OCI-LY7 (cell line): Measurements from ENCODE around the gene SCGB3A1. TPM values are rescaled to one million over a fixed set of nuclear protein-coding genes. Genes with fewer than 3 reads are reported as not detected.

ENCODE experiments used
- BruUV-seq: library from RNA; stranded (reverse); fragments of 400-500 nt; replicated peaks from 2 replicates; lab custom pipeline; 2021; lab: Mats Ljungman, UMichigan
- CTCF ChIA-PET: fragments of 300-600 bp; sonication (Branson Sonifier 250); formaldehyde crosslinking; loops from one replicate; lab custom pipeline; 2022; ENCODE audit warnings: antibody characterized with exemption; ENCODE audit not compliant: unreplicated experiment; lab: Charles Lee
- POLR2A ChIA-PET: fragments of 300-600 bp; sonication (Branson Sonifier 250); formaldehyde crosslinking; loops from one replicate; lab custom pipeline; 2022; ENCODE audit warnings: antibody characterized with exemption; lab: Charles Lee
- DNase-seq: peaks from one replicate; pipeline ENCODE4 v3.0.0-alpha.2; 2015; ENCODE audit warnings: low spot score
- H2AFZ ChIP-seq: fragments of 200-600 bp; sonication (generic), shearing (Covaris generic); 2 replicates; pipeline ENCODE4 v1.6.1; 2014; ENCODE audit warnings: mild to moderate bottlenecking, antibody characterized with exemption, low read length, moderate library complexity
- H3K27ac ChIP-seq: fragments of 200-600 bp; sonication (generic); 2 replicates; pipeline ENCODE4 v1.5.1; 2014; ENCODE audit warnings: mixed run types, low read depth, mild to moderate bottlenecking, moderate library complexity, low read length, inconsistent platforms; ENCODE audit not compliant: poor library complexity, severe bottlenecking
- H3K36me3 ChIP-seq: fragments of 200-600 bp; sonication (generic); 2 replicates; pipeline ENCODE4 v1.6.1; 2014; ENCODE audit warnings: mild to moderate bottlenecking, antibody characterized with exemption, low read length, moderate library complexity, mixed read lengths; ENCODE audit not compliant: insufficient read depth
- H3K4me1 ChIP-seq: fragments of 200-600 bp; sonication (generic); 2 replicates; pipeline ENCODE4 v1.5.1; 2014; ENCODE audit warnings: mild to moderate bottlenecking, low read length; ENCODE audit not compliant: insufficient read depth, poor library complexity, severe bottlenecking
- H3K4me2 ChIP-seq: fragments of 200-600 bp; sonication (generic); 2 replicates; pipeline ENCODE4 v1.6.1; 2014; ENCODE audit warnings: mild to moderate bottlenecking, low read length
- H3K4me3 ChIP-seq: fragments of 200-600 bp; sonication (generic); 2 replicates; pipeline ENCODE4 v1.5.1; 2014; ENCODE audit warnings: mild to moderate bottlenecking, low read depth, low read length; ENCODE audit not compliant: poor library complexity, severe bottlenecking
- H3K79me2 ChIP-seq: fragments of 200-600 bp; sonication (generic); 2 replicates; pipeline ENCODE4 v1.6.1; 2016; ENCODE audit warnings: low read depth, mild to moderate bottlenecking, low read length, moderate library complexity, mixed read lengths; ENCODE audit not compliant: insufficient read depth
- H3K9me2 ChIP-seq: fragments of 200-600 bp; sonication (generic); 2 replicates; pipeline ENCODE4 v1.6.1; 2016; ENCODE audit warnings: mild to moderate bottlenecking, low read length, mixed read lengths; ENCODE audit not compliant: insufficient read depth
- H3K9me3 ChIP-seq: fragments of 200-600 bp; sonication (generic); 2 replicates; pipeline ENCODE4 v1.6.1; 2014; ENCODE audit warnings: mild to moderate bottlenecking, mixed run types, low read length, mixed read lengths
- H4K20me1 ChIP-seq: fragments of 200-600 bp; sonication (generic); 2 replicates; pipeline ENCODE4 v1.6.1; 2014; ENCODE audit warnings: mild to moderate bottlenecking, antibody characterized with exemption, low read length, moderate library complexity, mixed read lengths; ENCODE audit not compliant: insufficient read depth
- EZH2phosphoT487 ChIP-seq: fragments of 200-600 bp; sonication (generic); IDR thresholded peaks from 2 replicates; pipeline ENCODE4 v1.6.1; 2018; ENCODE audit warnings: low read depth, borderline replicate concordance, mild to moderate bottlenecking, mixed run types, antibody characterized with exemption, low read length, moderate library complexity, mixed read lengths
- intact Hi-C: fragments of 100-400 bp; cut with micrococcal nuclease; formaldehyde crosslinking; loops from one replicate; pipeline ENCODE4 v1.10.0; 2022; ENCODE audit not compliant: unreplicated experiment
- total RNA-seq, 2 experiments: library from RNA; depleted of rRNA in 1 of 2; stranded (reverse); fragments of >200 nt in 1 of 2; shearing (Covaris generic) in 1 of 2; gene quantifications; 2 replicates each; pipeline ENCODE4 v1.2.3, GENCODE V29; 2014 to 2022
- TF ChIP-seq, protein P1 (sequence below): fragments of 200-600 bp; sonication (generic); conservative IDR thresholded peaks from 2 replicates; pipeline ENCODE4 v1.5.1; 2014; ENCODE audit warnings: mild to moderate bottlenecking, antibody characterized with exemption, low read length, moderate library complexity, mixed read lengths

The SCGB3A1 gene
- total RNA-seq, 2 experiments from 2014 or later = not detected

DNA sequence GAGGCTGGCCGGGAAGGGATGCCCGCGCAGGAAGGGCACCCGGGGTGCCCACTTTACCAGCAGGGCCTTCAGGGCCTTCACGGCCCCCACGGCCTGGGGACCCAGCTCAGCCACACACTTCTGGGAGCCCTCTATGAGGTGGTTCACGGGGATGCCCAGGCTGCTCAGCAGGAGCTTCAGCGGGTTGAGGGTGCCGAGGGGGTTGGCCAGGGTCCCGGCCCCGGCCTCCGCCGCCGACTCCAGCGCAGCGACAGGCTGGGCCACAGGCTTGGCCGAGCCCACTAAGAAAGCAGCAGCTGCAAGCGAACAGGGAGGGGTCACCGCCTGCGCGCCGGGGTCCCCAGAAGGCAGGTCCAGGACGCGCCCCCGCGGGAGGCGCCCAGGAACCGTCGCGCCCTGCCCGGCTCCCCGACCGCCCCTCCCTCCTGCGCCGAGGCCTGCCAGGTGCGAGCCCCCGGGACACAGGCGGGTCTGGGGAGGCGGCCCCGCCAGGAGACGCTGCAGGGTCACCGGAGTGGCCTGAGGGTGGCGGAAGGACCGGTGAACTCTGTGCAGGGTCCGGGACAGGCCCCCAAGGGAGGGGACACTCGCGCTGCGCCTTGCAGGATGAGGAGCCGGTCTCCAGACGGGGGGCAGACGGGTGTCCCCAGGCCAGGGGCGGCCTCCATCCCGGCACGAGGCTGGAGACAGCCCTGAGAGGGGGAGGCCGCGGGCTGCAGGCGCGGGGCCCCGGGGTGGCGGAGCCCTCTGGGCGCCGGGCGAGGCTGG is 572 bp downstream of the SCGB3A1 start:
- ChIA-PET CTCF (no interaction called here), POLR2A (no interaction called here)
- Histone ChIP-seq H2AFZ (no peak overlapping the region), H3K79me2 (no peaks in the 10 kb centered on the region), H3K4me1 (no peaks in the 10 kb centered on the region), H3K4me3 (no peak overlapping the region), H4K20me1 (no peaks in the 10 kb centered on the region), H3K36me3 (no peaks in the 10 kb centered on the region), H3K4me2 (no peak overlapping the region), H3K9me3 (no peaks in the 10 kb centered on the region), H3K27ac (no peak overlapping the region), H3K9me2 (no peaks in the 10 kb centered on the region)
- intact Hi-C loops = no loop called here
- TF ChIP-seq EZH2phosphoT487 = no peak
- TF ChIP-seq, protein P1, sequence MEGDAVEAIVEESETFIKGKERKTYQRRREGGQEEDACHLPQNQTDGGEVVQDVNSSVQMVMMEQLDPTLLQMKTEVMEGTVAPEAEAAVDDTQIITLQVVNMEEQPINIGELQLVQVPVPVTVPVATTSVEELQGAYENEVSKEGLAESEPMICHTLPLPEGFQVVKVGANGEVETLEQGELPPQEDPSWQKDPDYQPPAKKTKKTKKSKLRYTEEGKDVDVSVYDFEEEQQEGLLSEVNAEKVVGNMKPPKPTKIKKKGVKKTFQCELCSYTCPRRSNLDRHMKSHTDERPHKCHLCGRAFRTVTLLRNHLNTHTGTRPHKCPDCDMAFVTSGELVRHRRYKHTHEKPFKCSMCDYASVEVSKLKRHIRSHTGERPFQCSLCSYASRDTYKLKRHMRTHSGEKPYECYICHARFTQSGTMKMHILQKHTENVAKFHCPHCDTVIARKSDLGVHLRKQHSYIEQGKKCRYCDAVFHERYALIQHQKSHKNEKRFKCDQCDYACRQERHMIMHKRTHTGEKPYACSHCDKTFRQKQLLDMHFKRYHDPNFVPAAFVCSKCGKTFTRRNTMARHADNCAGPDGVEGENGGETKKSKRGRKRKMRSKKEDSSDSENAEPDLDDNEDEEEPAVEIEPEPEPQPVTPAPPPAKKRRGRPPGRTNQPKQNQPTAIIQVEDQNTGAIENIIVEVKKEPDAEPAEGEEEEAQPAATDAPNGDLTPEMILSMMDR = no peak
- BruUV-seq = no TSS peak
- DNase-seq = no peak

DNA sequence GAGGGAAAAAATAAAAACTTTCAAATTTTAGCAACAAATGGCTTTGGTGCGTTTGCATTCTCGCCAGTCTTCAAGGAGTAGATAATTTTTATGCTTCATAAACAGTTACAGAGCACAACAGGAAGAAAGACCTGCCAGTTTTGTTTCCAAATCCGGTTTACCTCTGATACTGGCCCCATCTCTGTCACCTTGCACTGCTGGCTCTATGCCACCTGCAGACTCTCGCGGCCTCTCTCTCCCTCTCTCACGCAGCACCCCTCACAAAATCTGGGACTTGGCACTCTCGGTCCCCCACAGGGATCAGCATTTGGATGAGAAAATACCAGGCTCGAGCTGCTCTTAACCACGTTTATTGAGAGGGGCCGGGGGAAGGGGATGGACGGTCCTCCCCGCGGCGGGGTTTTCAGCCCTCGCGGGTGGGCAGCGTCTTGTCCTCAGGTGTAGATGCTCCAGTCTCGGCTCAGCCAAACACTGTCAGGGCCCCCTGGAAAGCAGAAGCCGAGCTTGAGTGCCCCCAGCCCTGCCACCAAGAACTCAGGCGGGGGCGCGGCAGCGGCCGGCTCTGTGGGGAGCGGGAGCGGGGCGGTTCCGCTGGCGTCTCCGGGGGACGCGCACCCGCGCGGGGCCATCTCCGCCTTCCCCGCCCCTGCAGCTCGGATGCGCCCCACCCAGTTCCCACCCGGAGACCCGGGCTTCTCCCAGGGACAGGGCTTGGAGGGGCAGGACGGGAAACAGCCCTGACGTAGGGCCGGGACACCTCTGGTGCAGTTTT is 1.3 kb downstream of the SCGB3A1 start:
- H3K27ac ChIP-seq = no peak overlapping the region
- intact Hi-C loops = no loop called here
- ChIA-PET CTCF (no interaction called here), POLR2A (no interaction called here)
- no peaks in the 10 kb centered on the region for H3K79me2 ChIP-seq
- no peaks in the 10 kb centered on the region for H4K20me1 ChIP-seq
- H3K9me3 ChIP-seq = no peaks in the 10 kb centered on the region
- DNase-seq = peak; percentile 6
- TF ChIP-seq, protein P1 = no peak
- no peak for TF ChIP-seq EZH2phosphoT487
- BruUV-seq = no TSS peak
- no peak overlapping the region for H2AFZ ChIP-seq
- H3K9me2 ChIP-seq = no peaks in the 10 kb centered on the region
- H3K4me2 ChIP-seq = no peak overlapping the region
- no peaks in the 10 kb centered on the region for H3K4me1 ChIP-seq
- H3K4me3 ChIP-seq = no peak overlapping the region
- no peaks in the 10 kb centered on the region for H3K36me3 ChIP-seq

DNA sequence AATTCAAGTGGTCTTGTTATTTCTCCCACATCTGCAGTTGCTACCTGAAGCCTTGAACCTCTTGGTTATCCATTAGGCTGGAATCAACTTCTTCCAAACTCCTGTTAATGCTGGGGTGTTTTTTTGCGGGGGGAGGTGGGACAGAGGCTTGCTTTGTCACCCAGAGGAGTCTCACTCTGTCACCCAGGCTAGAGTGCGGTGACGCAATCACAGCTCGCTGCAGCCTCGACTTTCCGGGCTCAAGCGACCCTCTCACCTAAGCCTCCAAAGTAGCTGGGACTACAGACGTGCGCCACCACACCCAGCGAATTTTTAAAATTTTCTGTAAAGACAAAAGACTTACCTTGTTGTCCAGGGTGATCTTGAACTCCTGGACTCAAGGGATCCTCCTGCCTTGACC is 4.4 kb downstream of the SCGB3A1 start:
- Histone ChIP-seq H2AFZ (no peak overlapping the region), H3K4me2 (no peak overlapping the region), H3K36me3 (no peaks in the 10 kb centered on the region), H3K27ac (no peak overlapping the region), H3K4me3 (no peak overlapping the region), H3K79me2 (no peaks in the 10 kb centered on the region), H3K4me1 (no peaks in the 10 kb centered on the region), H4K20me1 (no peaks in the 10 kb centered on the region), H3K9me3 (no peaks in the 10 kb centered on the region), H3K9me2 (no peaks in the 10 kb centered on the region)
- POLR2A ChIA-PET = interaction anchor here (0.6 to 0.7 kb wide), 2 partner anchors 29 to 162 kb away, joined by 5 read pairs; no protein-coding TSS in a partner anchor
- TF ChIP-seq, protein P1 = no peak
- TF ChIP-seq EZH2phosphoT487 = no peak
- no TSS peak for BruUV-seq
- intact Hi-C loops = no loop called here
- CTCF ChIA-PET = no interaction called here
- DNase-seq = no peak
